Astrocyte (in vitro differentiated cells and primary cell): Measurements from ENCODE around the gene PRR5.

ENCODE experiments used
- CTCF ChIP-seq: IDR thresholded peaks from 2 replicates; pipeline ENCODE4 v1.5.1; 2011; ENCODE audit warnings: low read depth, mild to moderate bottlenecking, inconsistent platforms, low read length, moderate library complexity; ENCODE audit not compliant: insufficient read depth
- EZH2 ChIP-seq: IDR thresholded peaks from 2 replicates; pipeline ENCODE4 v1.6.1; 2012; ENCODE audit warnings: mild to moderate bottlenecking, low read length, inconsistent platforms; ENCODE audit not compliant: insufficient read depth

DNA sequence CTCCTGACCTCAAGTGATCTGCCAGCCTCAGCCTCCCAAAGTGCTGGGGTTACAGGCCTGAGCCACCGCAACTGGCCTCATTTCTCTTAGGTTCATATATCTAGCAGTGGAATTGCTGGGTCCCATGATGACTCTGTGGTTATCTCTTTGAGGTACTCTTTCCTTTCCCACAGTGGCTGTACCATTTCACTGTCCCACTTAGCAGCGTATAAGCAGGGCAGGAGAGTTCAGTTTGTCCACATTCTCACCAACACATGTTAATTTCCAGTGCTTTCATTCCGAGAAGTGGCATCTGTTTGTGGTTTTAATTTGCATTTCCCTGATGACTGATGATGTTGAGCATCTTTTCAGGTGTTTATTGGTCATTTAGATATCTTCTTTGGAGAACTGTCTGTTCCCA, 16.4 kb downstream of the PRR5 start:
- TF ChIP-seq CTCF: no peak
- TF ChIP-seq EZH2: no peak
